Activated naive CD4-positive, alpha-beta T cell treated with anti-CD3 and anti-CD28 coated beads for 36 hours (primary cell): ENCODE measurements around the gene TMEM229A. TPM values are rescaled to one million over a fixed set of nuclear protein-coding genes. Genes with fewer than 3 reads are reported as not detected.
"Not testable (repeated sequence)": the region's sequence is repeated elsewhere in the genome, so short reads cannot be mapped to it uniquely, and the experiment has no call there.

Experiments used
- CTCF ChIA-PET: fragments of 350-600 bp; sonication (Branson Sonifier 250); formaldehyde crosslinking; loops from one replicate; lab custom pipeline; 2021; ENCODE audit warnings: antibody characterized with exemption; lab: Charles Lee
- DNase-seq: peaks from one replicate; pipeline ENCODE4 v3.0.0-alpha.2; 2020
- H3K27ac Mint-ChIP-seq: one replicate; pipeline ENCODE4 v1.8.0; 2021; ENCODE audit warnings: mild to moderate bottlenecking, mixed read lengths
- H3K27me3 Mint-ChIP-seq: one replicate; pipeline ENCODE4 v1.8.0; 2021; ENCODE audit warnings: low read depth, mixed read lengths
- H3K36me3 Mint-ChIP-seq: one replicate; pipeline ENCODE4 v1.8.0; 2021; ENCODE audit warnings: low read depth, mixed read lengths
- H3K4me1 Mint-ChIP-seq: one replicate; pipeline ENCODE4 v1.8.0; 2021; ENCODE audit warnings: low read depth, mixed read lengths
- H3K4me3 Mint-ChIP-seq: one replicate; pipeline ENCODE4 v1.8.0; 2021; ENCODE audit warnings: mild to moderate bottlenecking, moderate library complexity, mixed read lengths
- H3K9me3 Mint-ChIP-seq: one replicate; pipeline ENCODE4 v1.8.0; 2021; ENCODE audit warnings: mixed read lengths
- intact Hi-C: fragments of 100-400 bp; cut with micrococcal nuclease; formaldehyde crosslinking; loops from one replicate; pipeline ENCODE4 v1.15.1; 2023
- total RNA-seq, 2 experiments: library from RNA; stranded (reverse); gene quantifications; one replicate each; pipeline ENCODE4 v1.2.3, GENCODE V29; 2021

TMEM229A gene
- total RNA-seq, 2 experiments from 2014 or later = not detected

DNA sequence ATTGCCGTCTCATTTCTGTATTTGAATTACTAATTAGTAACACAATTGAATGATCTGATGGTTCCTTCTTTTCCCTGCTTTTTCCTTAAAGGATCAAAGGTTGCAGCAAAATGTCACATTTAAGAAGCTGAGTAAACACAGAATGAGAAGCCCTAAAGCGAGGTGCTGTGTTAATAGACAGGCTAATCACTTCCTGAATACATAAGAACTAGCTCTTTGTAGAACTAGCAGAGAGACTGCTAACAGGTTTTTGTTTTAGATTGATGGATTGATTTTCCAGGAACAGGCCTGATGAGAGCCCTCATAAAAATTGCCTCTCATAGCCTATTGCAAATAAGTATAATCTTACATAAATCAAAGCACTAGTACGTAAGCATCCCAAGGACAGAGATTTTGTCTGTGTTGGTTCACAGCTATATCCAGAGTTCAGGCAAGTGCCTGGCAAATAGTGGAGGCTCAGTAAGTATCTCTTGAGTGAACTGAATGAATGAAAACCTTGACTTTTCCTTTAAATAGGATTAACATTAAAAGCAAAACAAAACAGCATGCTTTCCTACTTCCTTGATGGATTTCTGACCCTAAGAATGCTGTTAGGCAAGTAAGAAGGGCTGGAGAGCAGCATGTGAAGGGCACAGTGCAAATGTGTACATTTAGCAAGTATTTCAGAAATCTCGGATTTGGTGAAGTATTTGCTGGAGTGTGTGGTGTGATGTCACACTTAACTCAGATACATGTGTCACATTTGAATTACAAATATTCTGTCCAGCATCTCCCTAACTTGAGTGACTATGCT lies 3.3 kb downstream of the TMEM229A start:
- peaks cover 10% of the 10 kb centered on the region for H3K4me1 Mint-ChIP-seq
- CTCF ChIA-PET = no interaction called here
- H3K9me3 Mint-ChIP-seq = no peaks in the 10 kb centered on the region
- DNase-seq = no peak
- no peak overlapping the region for H3K27ac Mint-ChIP-seq
- H3K27me3 Mint-ChIP-seq = peaks cover 28% of the 10 kb centered on the region
- no peaks in the 10 kb centered on the region for H3K36me3 Mint-ChIP-seq
- intact Hi-C loops = no loop called here
- no peak overlapping the region for H3K4me3 Mint-ChIP-seq

GRCh38 chr7:124027236-124027635 lies 5.6 kb downstream of the TMEM229A start:
- H3K36me3 Mint-ChIP-seq = no peaks in the 10 kb centered on the region
- H3K27me3 Mint-ChIP-seq = peaks cover 16% of the 10 kb centered on the region
- H3K4me3 Mint-ChIP-seq = no peak overlapping the region
- no peak for DNase-seq
- H3K4me1 Mint-ChIP-seq = peaks cover 7% of the 10 kb centered on the region
- intact Hi-C loops = no loop called here
- CTCF ChIA-PET = interaction anchor here (0.7 kb wide), 1 partner anchor 35 kb away, joined by 3 read pairs; no protein-coding TSS in a partner anchor
- no peaks in the 10 kb centered on the region for H3K9me3 Mint-ChIP-seq
- H3K27ac Mint-ChIP-seq = no peak overlapping the region

DNA sequence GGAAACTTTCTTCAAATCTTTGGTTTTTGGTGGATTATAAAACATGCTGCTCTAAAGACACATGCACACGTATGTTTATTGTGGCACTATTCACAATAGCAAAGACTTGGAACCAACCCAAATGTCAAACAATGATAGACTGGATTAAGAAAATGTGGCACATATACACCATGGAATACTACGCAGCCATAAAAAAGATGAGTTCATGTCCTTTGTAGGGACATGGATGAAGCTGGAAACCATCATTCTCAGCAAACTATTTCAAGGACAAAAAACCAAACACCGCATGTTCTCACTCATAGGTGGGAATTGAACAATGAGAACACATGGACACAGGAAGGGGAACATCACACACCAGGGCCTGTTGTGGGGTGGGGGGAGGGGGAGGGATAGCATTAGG lies 8.5 kb downstream of the TMEM229A start:
- DNase-seq, intact Hi-C loops, H3K4me1 Mint-ChIP-seq, CTCF ChIA-PET, H3K36me3 Mint-ChIP-seq, H3K4me3 Mint-ChIP-seq, H3K9me3 Mint-ChIP-seq, H3K27ac Mint-ChIP-seq, H3K27me3 Mint-ChIP-seq: not testable (repeated sequence)

DNA sequence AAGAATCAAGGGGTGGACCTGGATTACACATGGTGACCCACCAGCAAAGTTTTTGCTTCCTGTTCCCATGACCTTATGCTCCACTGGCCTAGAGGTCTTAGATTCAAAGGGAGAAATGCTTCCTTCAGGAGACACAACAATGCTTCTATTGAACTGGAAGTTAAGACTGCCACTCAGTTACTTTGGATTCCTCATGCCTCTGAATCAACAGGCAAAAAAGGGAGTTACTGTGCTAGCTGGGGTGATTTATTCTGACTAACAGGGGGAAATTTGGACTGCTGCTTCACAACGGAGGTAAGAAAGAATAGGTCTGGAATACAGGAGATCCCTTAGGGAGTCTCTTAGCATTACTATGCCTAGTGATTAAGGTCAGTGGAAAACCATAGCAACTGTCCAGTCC lies 10.3 kb downstream of the TMEM229A start:
- Mint-ChIP-seq H3K27ac (no peak overlapping the region), H3K4me1 (no peaks in the 10 kb centered on the region), H3K9me3 (no peaks in the 10 kb centered on the region), H3K36me3 (no peaks in the 10 kb centered on the region), H3K27me3 (no peaks in the 10 kb centered on the region), H3K4me3 (no peak overlapping the region)
- CTCF ChIA-PET = no interaction called here
- DNase-seq = no peak
- intact Hi-C loops = no loop called here

GRCh38 chr7:124020060-124020459 lies 12.8 kb downstream of the TMEM229A start:
- Mint-ChIP-seq H3K9me3 (no peaks in the 10 kb centered on the region), H3K4me3 (no peak overlapping the region), H3K27me3 (no peaks in the 10 kb centered on the region), H3K36me3 (no peaks in the 10 kb centered on the region), H3K27ac (no peak overlapping the region), H3K4me1 (no peaks in the 10 kb centered on the region)
- DNase-seq = no peak
- CTCF ChIA-PET = no interaction called here
- intact Hi-C loops = no loop called here

DNA sequence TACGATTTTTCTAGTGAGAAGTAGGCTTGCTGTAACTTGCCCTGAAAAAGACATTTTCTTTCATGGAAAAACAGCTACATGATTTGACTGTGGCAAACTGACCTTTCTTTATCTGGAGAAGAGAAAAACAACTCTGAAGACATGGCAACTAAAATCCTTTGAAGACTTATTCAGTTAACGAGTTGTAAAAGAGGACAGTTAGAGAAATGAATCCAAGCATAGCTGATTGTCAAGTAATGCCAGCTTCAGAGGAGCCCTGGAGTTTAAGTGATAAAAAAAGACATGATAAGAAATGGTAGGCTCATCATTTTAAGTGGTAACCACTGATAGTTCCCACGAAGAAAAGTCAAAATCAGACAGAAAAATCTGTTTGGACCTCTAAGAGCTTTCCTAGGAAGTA lies 19.6 kb downstream of the TMEM229A start:
- H3K9me3 Mint-ChIP-seq = no peaks in the 10 kb centered on the region
- H3K36me3 Mint-ChIP-seq = no peaks in the 10 kb centered on the region
- no peak overlapping the region for H3K27ac Mint-ChIP-seq
- intact Hi-C loops = no loop called here
- H3K27me3 Mint-ChIP-seq = no peaks in the 10 kb centered on the region
- no peak overlapping the region for H3K4me3 Mint-ChIP-seq
- no peaks in the 10 kb centered on the region for H3K4me1 Mint-ChIP-seq
- no peak for DNase-seq
- CTCF ChIA-PET = no interaction called here

DNA sequence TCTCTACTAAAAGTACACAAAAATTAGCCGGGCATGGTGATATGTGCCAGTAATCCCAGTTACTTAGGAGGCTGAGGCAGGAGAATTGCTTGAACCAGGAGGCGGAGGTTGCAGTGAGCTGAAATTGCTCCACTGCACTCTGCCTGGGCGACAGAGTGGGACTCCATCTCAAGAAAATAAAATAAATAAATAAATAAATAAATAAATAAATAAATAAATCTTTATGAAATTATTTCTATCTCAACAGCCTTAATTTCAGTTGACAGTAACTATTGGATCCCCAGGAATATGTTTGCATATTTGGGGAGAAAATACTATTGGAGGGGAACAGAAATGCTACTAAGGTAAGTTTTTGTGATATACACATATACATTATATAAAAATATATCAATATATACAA lies 20.0 kb downstream of the TMEM229A start:
- no peak overlapping the region for H3K27ac Mint-ChIP-seq
- H3K36me3 Mint-ChIP-seq = no peaks in the 10 kb centered on the region
- CTCF ChIA-PET = no interaction called here
- no peak overlapping the region for H3K4me3 Mint-ChIP-seq
- no peaks in the 10 kb centered on the region for H3K9me3 Mint-ChIP-seq
- no peaks in the 10 kb centered on the region for H3K27me3 Mint-ChIP-seq
- no peak for DNase-seq
- no peaks in the 10 kb centered on the region for H3K4me1 Mint-ChIP-seq
- intact Hi-C loops = no loop called here

DNA sequence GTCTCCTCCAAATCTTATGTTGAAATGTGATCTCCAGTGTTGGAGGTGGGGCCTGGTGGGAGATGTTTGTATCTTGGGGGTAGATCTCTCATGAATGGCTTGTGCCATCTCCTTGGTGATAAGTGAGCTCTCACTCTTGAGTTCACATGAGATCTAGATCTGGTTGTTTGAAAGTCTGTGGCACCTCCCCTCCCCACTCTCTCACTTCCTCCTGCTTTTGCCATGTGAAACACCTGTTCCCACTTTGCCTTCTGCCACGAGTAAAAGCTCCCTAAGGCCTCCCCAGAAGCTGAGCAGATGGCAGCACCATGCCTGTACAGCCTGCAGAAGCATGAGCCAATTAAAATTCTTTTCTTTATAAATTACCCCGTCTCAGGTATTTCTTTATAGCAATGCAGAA lies 23.5 kb downstream of the TMEM229A start:
- Mint-ChIP-seq H3K4me3 (no peak overlapping the region), H3K4me1 (no peaks in the 10 kb centered on the region), H3K9me3 (no peaks in the 10 kb centered on the region), H3K36me3 (no peaks in the 10 kb centered on the region), H3K27ac (no peak overlapping the region), H3K27me3 (no peaks in the 10 kb centered on the region)
- CTCF ChIA-PET = no interaction called here
- no peak for DNase-seq
- intact Hi-C loops = no loop called here

DNA sequence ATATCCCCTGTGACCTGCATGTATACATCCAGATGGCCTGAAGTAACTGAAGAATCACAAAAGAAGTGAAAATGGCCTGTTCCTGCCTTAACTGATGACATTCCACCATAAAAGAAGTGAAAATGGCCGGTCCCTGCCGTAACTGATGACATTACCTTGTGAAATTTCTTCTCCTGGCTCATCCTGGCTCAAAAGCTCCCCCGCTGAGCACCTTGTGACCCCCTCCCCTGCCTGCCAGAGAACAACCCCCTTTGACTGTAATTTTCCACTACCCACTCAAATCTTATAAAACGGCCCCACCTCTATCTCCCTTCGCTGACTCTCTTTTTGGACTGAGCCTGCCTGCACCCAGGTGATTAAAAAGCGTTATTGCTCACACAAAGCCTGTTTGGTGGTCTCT lies 24.6 kb downstream of the TMEM229A start:
- DNase-seq, H3K4me1 Mint-ChIP-seq, intact Hi-C loops, CTCF ChIA-PET, H3K4me3 Mint-ChIP-seq, H3K36me3 Mint-ChIP-seq, H3K27ac Mint-ChIP-seq, H3K9me3 Mint-ChIP-seq, H3K27me3 Mint-ChIP-seq: not testable (repeated sequence)

DNA sequence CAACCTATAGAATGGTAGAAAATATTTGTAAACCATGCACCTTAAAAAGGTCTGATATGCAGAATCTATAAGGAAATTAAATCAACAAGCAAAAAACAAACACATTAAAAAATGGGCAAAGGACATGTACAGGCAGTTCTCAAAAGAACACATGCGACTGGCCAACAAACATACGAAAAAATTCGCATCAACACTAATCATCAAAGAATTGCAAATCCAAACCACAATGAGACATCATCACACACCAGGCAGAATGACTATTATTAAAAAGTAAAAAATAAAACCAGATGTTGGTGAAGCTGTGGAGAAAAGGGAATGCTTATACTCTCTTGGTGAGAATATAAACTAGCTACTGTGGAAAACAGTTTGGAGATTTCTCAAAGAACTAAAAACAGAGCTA lies 33.2 kb downstream of the TMEM229A start:
- Mint-ChIP-seq H3K4me3 (no peak overlapping the region), H3K36me3 (no peaks in the 10 kb centered on the region), H3K9me3 (peaks cover 10% of the 10 kb centered on the region), H3K4me1 (no peaks in the 10 kb centered on the region), H3K27ac (no peak overlapping the region), H3K27me3 (peaks cover 2% of the 10 kb centered on the region)
- DNase-seq = no peak
- intact Hi-C loops = no loop called here
- CTCF ChIA-PET = no interaction called here

DNA sequence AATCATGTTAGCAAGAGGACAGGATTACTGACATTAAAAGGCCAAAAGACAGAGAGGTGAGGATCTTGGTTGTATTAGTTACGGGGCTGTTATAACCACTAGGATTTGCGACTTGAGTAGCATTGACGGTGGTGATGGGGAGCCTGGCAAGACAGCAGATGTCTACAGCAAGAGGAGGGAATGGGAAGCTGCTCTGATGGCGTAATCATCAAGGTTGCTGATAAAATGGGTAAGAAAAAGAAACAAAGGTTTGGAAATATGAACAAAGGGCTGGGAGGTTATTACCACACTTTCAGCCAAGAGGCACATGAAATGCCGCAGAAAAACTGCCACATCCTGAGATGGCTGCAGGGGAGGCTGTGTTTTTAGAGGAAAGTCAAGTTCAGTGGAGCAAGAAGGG lies 33.9 kb downstream of the TMEM229A start:
- no peaks in the 10 kb centered on the region for H3K36me3 Mint-ChIP-seq
- CTCF ChIA-PET = no interaction called here
- no peak overlapping the region for H3K27ac Mint-ChIP-seq
- intact Hi-C loops = no loop called here
- peaks cover 10% of the 10 kb centered on the region for H3K9me3 Mint-ChIP-seq
- peaks cover 2% of the 10 kb centered on the region for H3K27me3 Mint-ChIP-seq
- H3K4me3 Mint-ChIP-seq = no peak overlapping the region
- H3K4me1 Mint-ChIP-seq = no peaks in the 10 kb centered on the region
- no peak for DNase-seq

- CTCF ChIA-PET = no interaction called here
- H3K27ac Mint-ChIP-seq = no peak overlapping the region
- H3K27me3 Mint-ChIP-seq = peaks cover 2% of the 10 kb centered on the region
- H3K4me3 Mint-ChIP-seq = no peak overlapping the region
- intact Hi-C loops = no loop called here
- no peaks in the 10 kb centered on the region for H3K4me1 Mint-ChIP-seq
- no peaks in the 10 kb centered on the region for H3K36me3 Mint-ChIP-seq
- DNase-seq = no peak
- no peaks in the 10 kb centered on the region for H3K9me3 Mint-ChIP-seq
Measured at GRCh38 chr7:123996327-123996625, 36.6 kb downstream of the TMEM229A start.

DNA sequence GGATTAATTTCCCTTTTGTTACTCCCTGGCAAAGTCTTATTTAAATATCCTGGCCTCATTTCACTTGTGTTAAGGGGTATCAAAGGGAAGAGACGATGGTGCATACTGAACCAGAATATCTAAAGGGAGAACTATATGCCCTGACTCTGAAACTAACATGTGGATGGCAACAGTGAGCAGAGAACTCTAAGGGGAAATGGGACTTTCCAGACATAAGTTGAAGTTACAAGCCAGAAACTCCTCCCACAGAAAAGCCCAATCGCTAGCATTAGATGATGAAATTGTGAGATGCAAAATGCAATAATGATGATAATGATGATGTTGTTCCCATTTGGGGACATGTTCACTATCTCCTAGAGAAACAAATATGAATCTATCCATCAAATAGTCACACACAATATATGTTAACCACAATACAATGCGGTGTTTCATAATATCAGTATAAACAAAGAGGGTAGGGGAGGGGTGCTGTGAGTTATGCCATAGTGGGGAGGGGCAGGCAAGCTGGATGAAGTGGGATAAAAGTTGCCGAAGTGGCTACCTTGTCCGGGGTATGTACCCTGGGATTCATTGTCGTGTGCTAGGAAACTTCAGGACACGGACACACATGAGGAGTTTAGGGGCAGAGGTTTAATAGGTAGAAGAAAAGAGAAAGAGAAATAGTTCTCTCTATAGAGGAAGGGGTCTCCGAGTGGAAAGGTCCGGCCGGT lies 37.1 kb downstream of the TMEM229A start:
- H3K27me3 Mint-ChIP-seq = peaks cover 2% of the 10 kb centered on the region
- H3K27ac Mint-ChIP-seq = no peak overlapping the region
- H3K4me3 Mint-ChIP-seq = no peak overlapping the region
- no peaks in the 10 kb centered on the region for H3K4me1 Mint-ChIP-seq
- CTCF ChIA-PET = no interaction called here
- intact Hi-C loops = no loop called here
- DNase-seq = no peak
- no peaks in the 10 kb centered on the region for H3K9me3 Mint-ChIP-seq
- H3K36me3 Mint-ChIP-seq = no peaks in the 10 kb centered on the region
